ENCODE data around the gene MACROD2.

The MACROD2 gene

GRCh38 chr20:15866916-15867730 is 1871.8 kb downstream of the MACROD2 start:
- Histone ChIP-seq H3K4me1 (no peaks in the 10 kb centered on the region), H3K27me3 (ENCODE audit: control insufficient read depth, insufficient read depth, low read length) (no peaks in the 10 kb centered on the region), H3K4me2 (ENCODE audit: low read length) (no peak overlapping the region), H3K4me3 (ENCODE audit: low read depth, low read length) (no peak overlapping the region), H3K9ac (no peak overlapping the region), H3K36me3 (ENCODE audit: control insufficient read depth, insufficient read depth, low read length) (no peaks in the 10 kb centered on the region), H3K79me2 (no peaks in the 10 kb centered on the region), H3K9me3 (ENCODE audit: control insufficient read depth, low read length) (no peaks in the 10 kb centered on the region), H2AFZ (no peak overlapping the region), H3K27ac (no peak overlapping the region)
- TF ChIP-seq, protein P1, sequence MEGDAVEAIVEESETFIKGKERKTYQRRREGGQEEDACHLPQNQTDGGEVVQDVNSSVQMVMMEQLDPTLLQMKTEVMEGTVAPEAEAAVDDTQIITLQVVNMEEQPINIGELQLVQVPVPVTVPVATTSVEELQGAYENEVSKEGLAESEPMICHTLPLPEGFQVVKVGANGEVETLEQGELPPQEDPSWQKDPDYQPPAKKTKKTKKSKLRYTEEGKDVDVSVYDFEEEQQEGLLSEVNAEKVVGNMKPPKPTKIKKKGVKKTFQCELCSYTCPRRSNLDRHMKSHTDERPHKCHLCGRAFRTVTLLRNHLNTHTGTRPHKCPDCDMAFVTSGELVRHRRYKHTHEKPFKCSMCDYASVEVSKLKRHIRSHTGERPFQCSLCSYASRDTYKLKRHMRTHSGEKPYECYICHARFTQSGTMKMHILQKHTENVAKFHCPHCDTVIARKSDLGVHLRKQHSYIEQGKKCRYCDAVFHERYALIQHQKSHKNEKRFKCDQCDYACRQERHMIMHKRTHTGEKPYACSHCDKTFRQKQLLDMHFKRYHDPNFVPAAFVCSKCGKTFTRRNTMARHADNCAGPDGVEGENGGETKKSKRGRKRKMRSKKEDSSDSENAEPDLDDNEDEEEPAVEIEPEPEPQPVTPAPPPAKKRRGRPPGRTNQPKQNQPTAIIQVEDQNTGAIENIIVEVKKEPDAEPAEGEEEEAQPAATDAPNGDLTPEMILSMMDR (IDR thresholded peaks at IDR 0.05): no peak

DNA sequence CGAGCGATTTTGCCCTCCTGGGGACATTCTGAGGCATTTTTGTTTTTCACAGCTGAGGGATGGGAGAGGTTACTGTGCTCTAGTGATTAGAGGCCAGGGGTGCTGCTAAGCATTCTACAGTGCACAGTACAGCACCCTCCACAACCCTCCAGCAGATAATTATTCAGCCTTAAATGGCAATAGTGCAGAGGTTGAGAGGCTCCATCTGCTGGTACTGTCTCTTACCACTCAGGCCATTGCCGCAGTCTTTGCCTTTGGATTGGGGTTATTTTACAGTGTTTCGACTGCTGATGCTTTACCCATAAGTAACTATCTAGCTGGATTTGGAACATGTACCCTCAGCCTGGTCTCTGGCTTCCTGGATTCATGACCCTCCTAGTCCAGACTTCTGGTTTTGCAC is 1872.6 kb downstream of the MACROD2 start:
- Histone ChIP-seq H3K9ac (no peak overlapping the region), H2AFZ (no peak overlapping the region), H3K4me1 (no peaks in the 10 kb centered on the region), H3K27ac (no peak overlapping the region), H3K27me3 (ENCODE audit: control insufficient read depth, insufficient read depth, low read length) (no peaks in the 10 kb centered on the region), H3K4me3 (ENCODE audit: low read depth, low read length) (no peak overlapping the region), H3K9me3 (ENCODE audit: control insufficient read depth, low read length) (no peaks in the 10 kb centered on the region), H3K4me2 (ENCODE audit: low read length) (no peak overlapping the region), H3K36me3 (ENCODE audit: control insufficient read depth, insufficient read depth, low read length) (no peaks in the 10 kb centered on the region), H3K79me2 (no peaks in the 10 kb centered on the region)
- TF ChIP-seq, protein P1 (IDR thresholded peaks at IDR 0.05): no peak

DNA sequence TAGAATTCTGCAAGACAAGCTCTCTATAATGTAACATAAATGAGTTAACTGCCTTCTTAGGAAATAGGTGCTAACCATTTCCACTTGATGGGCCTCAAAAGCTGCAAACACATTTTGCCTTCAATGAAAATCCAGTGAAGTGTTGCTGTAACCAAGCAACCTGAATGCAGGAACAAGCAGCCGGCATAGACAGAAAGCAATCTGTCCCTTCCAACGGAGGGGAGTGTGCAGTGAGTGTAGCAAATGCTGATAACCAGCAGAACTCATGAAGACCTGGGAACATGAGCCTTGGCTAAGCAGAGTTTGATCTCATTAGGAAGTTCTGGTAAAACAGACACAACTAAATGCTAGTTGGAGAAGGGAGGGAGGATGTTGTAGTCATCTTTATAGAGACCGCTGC is 1880.1 kb downstream of the MACROD2 start:
- H3K27ac ChIP-seq: no peak overlapping the region
- H3K9ac ChIP-seq: no peak overlapping the region
- H3K9me3 ChIP-seq (ENCODE audit: control insufficient read depth, low read length): no peaks in the 10 kb centered on the region
- TF ChIP-seq, protein P1 (IDR thresholded peaks at IDR 0.05): no peak
- H3K27me3 ChIP-seq (ENCODE audit: control insufficient read depth, insufficient read depth, low read length): no peaks in the 10 kb centered on the region
- no peak overlapping the region for H3K4me3 ChIP-seq (ENCODE audit: low read depth, low read length)
- no peak overlapping the region for H3K4me2 ChIP-seq (ENCODE audit: low read length)
- no peaks in the 10 kb centered on the region for H3K79me2 ChIP-seq
- H3K4me1 ChIP-seq: no peaks in the 10 kb centered on the region
- H2AFZ ChIP-seq: no peak overlapping the region
- H3K36me3 ChIP-seq (ENCODE audit: control insufficient read depth, insufficient read depth, low read length): no peaks in the 10 kb centered on the region

DNA sequence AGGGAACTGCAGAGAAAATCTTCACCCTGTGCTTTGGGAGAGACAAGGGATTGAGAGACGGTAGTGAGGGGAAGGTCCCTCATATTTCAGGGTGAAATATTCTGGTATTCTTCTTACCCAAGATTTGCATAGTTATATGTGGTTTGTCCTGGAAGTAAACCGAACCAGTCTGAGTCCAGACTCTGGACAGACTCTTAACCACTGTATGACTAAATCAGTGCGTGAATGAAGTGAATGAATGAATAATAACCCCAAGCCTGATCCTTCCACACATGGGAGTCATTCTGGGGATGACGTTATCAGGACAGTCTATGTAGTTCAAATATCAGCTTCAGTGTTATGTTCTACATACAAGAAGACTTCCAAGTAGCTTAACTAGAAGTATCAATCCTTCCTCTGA is 1887.2 kb downstream of the MACROD2 start:
- no peaks in the 10 kb centered on the region for H3K36me3 ChIP-seq (ENCODE audit: control insufficient read depth, insufficient read depth, low read length)
- no peak overlapping the region for H3K9ac ChIP-seq
- H3K9me3 ChIP-seq (ENCODE audit: control insufficient read depth, low read length): no peaks in the 10 kb centered on the region
- H3K4me1 ChIP-seq: no peaks in the 10 kb centered on the region
- H3K27ac ChIP-seq: no peak overlapping the region
- TF ChIP-seq, protein P1 (IDR thresholded peaks at IDR 0.05): no peak
- no peak overlapping the region for H2AFZ ChIP-seq
- H3K27me3 ChIP-seq (ENCODE audit: control insufficient read depth, insufficient read depth, low read length): no peaks in the 10 kb centered on the region
- H3K4me3 ChIP-seq (ENCODE audit: low read depth, low read length): no peak overlapping the region
- H3K4me2 ChIP-seq (ENCODE audit: low read length): no peak overlapping the region
- no peaks in the 10 kb centered on the region for H3K79me2 ChIP-seq

DNA sequence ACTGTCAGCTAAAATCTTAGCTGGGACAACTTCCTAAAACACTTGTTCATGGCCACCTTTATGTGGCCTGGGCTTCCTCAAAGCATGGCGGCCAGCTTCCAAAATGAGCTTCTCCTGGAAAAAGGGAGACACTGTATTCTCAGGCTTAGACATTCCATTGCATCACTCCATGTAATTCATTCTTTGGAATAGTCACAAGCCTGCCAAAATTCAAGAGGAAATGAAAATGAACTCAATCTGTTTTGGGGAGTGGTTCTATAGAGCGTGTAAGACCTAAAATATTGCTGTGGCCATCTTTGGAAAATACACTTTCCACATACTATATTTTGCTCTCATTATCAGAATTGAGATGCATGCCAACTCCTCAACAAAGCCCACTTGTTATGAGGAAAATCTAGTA is 1890.9 kb downstream of the MACROD2 start:
- Histone ChIP-seq H3K27me3 (ENCODE audit: control insufficient read depth, insufficient read depth, low read length) (no peaks in the 10 kb centered on the region), H3K4me1 (peaks cover 15% of the 10 kb centered on the region), H3K79me2 (no peaks in the 10 kb centered on the region), H3K4me2 (ENCODE audit: low read length) (no peak overlapping the region), H3K27ac (no peak overlapping the region), H3K9ac (no peak overlapping the region), H3K4me3 (ENCODE audit: low read depth, low read length) (no peak overlapping the region), H3K9me3 (ENCODE audit: control insufficient read depth, low read length) (no peaks in the 10 kb centered on the region), H3K36me3 (ENCODE audit: control insufficient read depth, insufficient read depth, low read length) (no peaks in the 10 kb centered on the region), H2AFZ (no peak overlapping the region)
- TF ChIP-seq, protein P1 (IDR thresholded peaks at IDR 0.05): no peak

Data from parathyroid adenoma (tissue), 2 donors.